AML-193 (cell line): ENCODE results near the gene DNAAF8.
"Not testable (repeated sequence)": the region's sequence is repeated elsewhere in the genome, so short reads cannot be mapped to it uniquely, and the experiment has no call there.

ENCODE experiments used
- DNase-seq, 2 experiments: peaks; one replicate each; lab custom pipeline; 2025; lab: John Stamatoyannopoulos, UW

Gene DNAAF8

GRCh38 chr16:4724661-4725270, 9.6 kb upstream of the DNAAF8 start:
- no peak for DNase-seq

DNA sequence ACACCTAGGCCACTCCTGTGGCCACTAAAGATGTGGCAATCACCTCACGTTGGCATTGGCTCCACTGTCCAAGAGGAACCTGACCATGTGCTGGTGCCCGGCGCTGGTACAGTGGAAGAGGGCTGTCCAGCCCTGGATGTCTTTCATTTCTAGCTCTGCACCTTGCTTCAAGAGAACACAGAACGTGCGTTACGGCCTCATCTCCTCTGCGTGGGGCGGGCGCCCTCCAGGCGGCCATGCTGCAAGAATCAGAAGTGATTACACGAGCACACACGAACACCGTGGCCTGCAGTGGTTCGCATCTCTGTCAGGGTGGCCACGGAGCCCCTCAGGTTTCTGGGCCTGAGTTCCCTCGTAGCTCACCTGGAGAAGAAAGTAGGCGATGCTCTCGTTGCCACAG, 7.7 kb upstream of the DNAAF8 start:
- no peak for DNase-seq

DNA sequence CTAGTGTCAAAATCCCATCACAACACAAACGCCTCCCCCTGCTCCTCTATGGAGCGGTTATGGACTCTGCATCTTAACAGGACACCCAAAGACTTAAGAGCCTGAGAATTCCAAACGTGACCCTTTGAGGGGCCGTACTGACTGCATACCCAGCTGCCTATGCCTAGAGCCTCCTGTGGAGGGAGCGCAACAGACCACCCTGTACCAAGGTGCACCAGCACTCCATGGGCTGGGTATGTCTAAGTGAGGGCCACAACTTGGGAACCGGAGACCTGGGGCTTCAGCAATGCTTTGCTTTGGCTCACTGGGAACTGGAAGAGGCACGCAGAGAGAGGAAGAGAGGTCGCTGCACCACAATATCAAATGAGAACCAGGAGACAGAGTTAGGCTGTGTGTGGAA, 5.7 kb upstream of the DNAAF8 start:
- DNase-seq: no peak

GRCh38 chr16:4729876-4730275, 4.5 kb upstream of the DNAAF8 start:
- DNase-seq: no peak

GRCh38 chr16:4733211-4733742, 1.1 kb upstream of the DNAAF8 start:
- DNase-seq: no peak

DNA sequence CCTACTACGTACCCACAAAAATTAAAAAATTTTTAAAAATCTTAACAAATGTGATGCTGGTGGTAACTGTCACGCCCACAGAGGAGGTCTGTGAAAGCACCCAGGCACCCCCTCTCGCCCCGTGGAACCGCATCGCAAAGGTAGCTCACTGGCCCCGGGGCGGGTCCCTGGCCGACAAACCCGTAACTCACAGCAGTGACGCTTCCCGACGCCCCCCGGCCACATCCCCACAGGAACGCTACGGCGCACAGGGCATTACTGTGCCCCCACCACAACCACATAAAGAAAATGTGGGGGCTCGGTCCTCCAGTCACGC, 632 bp upstream of the DNAAF8 start:
- DNase-seq: no peak

GRCh38 chr16:4734730-4735535, 596 bp downstream of the DNAAF8 start:
- DNase-seq: peak; percentile 50 to 56

DNA sequence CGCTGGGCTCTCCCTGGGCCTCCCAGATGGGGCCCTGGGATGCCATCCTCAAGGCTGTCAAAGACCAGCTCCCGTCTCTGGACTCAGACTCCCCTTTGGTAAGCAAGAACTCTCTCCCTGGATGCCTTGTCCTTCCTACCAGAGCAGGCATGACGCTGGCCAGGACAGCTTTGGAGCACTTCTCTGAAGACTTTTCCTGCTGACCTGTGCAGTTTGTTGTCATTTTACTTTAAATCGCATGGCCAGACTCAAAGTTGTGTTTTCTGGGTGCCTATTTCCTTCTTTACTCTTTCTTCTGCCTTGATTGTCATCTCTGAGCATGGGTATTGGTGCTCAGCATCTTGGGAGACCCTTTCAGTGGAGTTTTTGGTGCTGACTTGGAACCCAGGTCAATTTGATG, 2.2 kb downstream of the DNAAF8 start:
- no peak for DNase-seq

DNA sequence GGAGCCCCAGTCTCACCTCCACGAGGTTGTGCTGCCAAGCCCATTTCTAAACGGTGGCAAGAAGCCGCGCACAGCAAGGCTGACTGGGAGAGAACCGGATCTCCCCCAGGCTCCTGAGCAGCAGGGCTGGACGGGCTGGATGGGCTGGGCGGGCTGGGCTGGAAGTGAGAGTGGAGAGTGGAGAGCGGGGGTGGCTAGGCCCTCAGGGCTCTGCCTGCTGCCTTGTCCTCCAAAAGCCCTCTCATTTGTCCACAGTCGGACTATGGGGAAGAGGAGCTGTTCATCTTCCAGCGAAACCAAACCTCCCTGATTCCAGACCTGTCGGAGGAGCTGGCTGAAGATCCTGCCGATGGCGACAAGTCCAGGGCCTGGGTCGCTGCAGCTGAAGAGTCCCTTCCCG, 3.2 kb downstream of the DNAAF8 start:
- DNase-seq: no peak

DNA sequence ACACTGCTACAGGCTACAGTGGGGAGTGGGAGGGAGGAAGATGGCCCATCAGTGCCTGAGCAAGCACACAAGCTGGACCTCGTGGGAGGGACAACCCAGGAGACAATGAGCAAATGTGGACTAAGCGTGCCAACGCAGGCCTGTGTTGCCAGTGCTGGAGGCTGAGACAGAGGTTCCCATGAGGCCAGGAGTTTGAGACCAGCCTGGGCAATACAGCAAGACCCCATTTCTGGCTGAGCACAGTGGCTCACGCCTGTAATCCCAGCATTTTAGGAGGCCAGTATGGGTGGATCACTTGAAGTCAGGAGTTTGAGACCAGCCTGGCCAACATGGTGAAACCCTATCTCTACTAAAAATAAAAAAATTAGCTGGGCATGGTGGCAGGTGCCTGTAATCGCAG, 4.0 kb downstream of the DNAAF8 start:
- not testable (repeated sequence) for DNase-seq

GRCh38 chr16:4743226-4743878, 9.0 kb downstream of the DNAAF8 start:
- DNase-seq: no peak

DNA sequence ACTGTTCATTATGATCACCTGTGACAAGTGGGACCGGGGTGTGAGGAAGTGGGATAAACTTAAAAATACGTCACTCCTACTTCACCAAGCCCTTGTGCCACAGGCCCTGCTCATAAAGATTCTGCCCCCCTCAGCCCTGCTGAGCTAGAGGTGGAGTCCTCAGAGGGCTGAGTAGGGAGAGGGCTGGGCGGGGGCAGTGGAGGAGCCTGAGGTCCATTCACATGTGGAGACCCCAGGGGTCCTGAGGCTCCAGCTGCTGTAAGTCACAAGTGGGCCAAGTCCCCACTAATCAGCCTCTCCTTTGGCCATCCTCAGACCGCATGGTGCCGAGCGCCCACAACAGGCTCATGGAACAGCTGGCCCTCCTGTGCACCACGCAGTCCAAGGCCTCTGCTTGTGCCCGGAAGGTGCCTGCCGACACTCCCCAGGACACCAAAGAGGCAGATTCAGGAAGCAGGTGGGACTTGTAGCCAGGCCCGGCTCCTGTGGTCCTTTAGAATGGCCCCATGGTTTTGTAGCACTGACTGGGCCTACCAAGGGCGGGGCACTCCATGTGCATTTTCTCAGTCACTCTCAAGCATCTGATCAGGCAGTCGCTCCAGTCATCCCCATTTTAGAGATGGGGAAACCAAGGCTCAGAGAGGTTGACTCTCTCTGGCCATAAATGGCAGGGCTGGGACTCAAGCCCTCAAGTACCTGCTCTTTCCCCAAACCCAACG, 10.4 kb downstream of the DNAAF8 start:
- DNase-seq: no peak

GRCh38 chr16:4745274-4745569, 10.9 kb downstream of the DNAAF8 start:
- DNase-seq: no peak

DNA sequence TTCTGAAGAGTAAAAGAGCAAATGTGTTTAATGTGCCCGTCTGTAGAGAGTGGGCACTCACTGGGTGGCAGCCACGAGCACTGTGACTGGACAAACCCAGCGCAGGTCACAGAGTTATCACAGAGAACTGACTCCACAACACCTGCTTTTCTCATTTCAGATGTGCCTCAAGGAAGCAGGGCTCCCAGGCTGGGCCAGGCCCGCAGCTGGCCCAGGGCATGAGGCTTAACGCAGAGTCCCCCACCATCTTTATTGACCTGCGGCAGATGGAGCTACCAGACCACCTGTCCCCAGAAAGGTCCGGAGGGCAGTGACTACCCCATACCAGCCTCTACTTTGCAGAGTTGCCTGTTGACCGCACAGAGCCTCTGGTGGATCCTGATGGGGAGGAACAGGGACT, 11.9 kb downstream of the DNAAF8 start:
- no peak for DNase-seq

DNA sequence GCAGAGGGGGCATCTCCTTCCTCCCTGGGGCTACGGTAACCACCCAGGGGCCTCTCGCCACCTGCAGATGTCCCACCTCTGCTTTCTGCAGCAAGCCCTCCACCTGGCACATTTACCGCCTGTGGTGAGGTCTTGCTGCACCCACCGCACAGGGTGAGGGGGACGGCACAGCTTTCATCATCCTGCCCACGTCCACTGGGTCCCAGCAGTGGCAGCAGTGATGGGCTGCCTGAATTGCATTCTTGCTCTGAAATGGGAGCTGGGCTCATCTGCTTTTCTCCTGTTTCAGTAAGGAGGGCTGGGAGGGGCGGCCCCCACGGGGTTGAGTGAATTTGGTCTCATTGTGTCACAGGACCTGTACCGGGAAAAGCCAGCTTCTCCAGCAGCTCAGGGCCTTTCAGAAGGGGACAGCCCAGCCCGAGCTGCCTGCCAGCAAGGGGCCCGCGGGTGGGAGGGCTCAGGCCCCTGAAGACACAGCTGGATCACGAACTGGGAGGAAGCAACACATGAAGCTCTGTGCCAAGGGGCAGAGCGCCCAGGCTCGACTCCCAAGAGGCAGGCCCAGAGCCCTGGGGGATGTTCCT, 12.7 kb downstream of the DNAAF8 start:
- no peak for DNase-seq

DNA sequence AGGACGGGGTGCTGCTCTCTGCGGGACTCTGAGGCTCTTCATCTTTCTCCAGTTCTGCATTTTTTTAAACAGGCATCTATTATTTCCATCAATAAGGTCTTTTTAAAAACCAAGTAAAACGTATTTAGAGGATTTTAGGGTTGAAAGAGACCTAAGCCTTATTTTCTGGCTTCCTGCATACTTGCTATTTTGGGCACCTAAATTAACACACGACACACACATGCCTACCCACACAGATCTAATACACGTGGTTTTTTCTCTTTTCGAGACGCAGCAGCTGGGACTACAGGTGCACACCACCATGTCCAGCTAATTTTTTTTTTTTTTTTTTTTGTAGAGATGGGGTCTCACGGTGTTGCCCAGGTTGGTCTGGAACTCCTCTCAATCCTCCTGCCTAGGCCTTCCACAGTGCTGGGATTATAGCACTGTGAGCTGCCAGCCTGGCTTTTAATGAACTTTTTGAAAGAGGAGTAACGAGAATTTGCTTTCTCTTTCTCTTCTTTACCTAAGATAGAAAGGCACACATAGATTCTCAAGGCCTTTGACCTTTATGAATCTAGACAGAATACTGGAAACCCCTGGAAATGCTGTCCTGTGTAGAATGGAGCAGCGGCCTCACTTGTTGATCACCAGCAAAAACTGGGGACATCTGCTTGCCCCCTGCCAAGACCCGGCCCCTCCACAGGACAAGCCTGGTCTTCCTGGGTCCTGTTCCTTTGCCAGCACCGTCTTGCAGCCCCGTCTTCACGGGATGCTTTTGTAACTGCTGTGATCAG, 13.8 kb downstream of the DNAAF8 start:
- no peak for DNase-seq

DNA sequence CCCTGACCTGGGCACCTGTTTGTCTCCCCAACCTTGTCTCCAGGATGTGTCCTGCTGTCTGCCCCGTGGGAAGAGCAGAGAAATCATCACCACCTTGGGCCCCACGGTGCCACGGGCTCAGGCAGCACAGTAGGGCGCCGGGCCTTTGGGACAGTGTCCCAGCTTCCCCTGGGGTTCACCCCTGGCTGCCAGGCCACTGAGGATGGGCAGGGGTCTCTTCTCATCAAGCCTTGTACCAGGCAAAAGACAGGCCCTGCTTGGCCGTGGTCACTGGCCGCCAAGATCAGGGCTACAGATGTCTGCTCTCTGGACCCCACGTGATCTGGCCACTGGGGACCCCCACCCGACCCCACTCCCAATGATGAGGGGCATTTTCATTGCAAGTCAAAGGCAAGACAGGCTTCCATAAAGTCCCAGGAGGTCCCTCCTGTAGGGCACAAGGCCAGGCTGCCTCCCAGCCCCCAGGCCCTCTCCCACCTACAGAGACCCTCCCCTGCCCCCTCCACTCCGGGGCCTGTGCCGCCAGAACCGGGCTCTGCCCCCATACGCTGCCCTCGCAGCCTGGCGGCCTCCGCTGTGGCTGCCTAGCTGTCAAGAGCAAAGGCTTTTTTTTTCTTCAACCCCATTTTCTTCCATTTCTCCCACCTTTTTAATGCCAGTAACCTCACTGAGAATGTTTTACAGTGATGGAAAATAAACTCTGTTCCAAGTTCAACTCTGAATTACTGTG, 14.5 kb downstream of the DNAAF8 start:
- no peak for DNase-seq

GRCh38 chr16:4749700-4750257, 15.4 kb downstream of the DNAAF8 start:
- DNase-seq: no peak

GRCh38 chr16:4750896-4751295, 16.6 kb downstream of the DNAAF8 start:
- DNase-seq: no peak

GRCh38 chr16:4752351-4753100, 18.2 kb downstream of the DNAAF8 start:
- no peak for DNase-seq
